HG03159 (cell line): ENCODE data around the gene PLXNB2.

Experiments
- ATAC-seq: cut with Tn5 transposase; IDR thresholded peaks from one replicate; pipeline ENCODE4 v1.9.1; 2021; ENCODE audit warnings: mild to moderate bottlenecking, moderate library complexity; ENCODE audit not compliant: unreplicated experiment

The PLXNB2 gene

DNA sequence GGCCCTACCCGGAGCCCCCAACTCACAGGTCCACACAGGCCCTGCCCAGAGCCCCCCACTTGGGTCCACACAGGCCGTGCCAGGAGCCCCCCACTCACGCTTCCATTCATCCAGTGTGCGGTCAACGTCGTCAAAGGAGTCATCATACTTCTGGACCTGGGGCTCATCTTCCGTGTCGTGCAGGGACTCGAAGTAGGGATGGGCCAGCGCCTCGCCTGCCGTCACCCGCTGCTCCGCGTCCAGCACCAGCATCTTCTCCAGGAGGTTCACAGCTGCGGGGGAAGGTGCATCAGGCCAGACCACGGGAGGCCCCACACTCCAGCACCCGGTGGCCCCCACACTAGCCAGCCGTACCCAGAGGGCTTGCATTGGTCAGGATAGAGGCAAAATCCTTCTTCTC, 52.3 kb downstream of the PLXNB2 start:
- no peak for ATAC-seq

GRCh38 chr22:50253941-50254340, 53.5 kb downstream of the PLXNB2 start:
- ATAC-seq: no peak

DNA sequence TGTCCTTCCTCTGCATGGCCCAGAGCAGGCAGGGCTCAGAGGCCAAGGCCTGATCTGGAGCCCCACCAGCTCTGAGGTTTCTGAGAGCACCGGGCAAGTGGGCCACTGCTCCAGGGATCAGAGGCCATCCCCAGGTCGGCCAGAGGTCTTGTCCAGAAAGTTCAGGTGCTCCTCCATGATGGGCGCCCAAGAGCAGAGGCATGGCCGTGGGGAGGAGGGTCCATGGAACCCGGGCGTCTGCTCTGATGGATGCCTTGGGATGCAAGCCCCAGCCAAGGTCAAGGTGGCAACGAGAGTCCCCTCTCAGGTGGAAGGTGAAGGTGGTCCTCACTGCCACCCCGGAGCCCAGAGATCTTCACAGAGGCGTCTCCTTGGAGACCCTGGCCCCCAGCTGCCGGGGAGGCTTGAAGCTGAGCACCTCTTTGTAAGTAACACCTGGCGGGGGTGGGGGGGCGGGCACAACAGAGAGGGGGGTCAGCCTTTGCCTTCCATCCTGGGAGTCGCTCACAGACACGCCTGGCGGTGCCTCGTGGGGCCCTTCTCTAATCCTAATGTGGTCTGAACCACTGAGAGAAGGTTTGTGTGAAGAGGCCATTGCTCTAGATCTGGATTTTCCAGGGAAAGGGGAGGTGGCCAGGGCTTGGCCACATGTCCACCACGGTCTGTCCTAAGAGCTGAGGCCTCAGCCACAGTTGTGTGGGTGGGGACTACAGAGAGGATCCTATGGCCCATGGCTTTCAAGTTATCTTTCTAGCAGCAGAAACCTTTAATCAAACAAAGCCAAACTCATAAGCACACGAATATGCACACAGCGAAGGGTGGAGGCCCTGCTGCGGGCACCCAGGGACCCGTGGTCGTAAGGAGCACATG, 54.2 kb downstream of the PLXNB2 start:
- no peak for ATAC-seq

- no peak for ATAC-seq
Measured at GRCh38 chr22:50252082-50253045, 55.1 kb downstream of the PLXNB2 start.

- no peak for ATAC-seq
Measured at GRCh38 chr22:50251477-50252081, 55.9 kb downstream of the PLXNB2 start.

DNA sequence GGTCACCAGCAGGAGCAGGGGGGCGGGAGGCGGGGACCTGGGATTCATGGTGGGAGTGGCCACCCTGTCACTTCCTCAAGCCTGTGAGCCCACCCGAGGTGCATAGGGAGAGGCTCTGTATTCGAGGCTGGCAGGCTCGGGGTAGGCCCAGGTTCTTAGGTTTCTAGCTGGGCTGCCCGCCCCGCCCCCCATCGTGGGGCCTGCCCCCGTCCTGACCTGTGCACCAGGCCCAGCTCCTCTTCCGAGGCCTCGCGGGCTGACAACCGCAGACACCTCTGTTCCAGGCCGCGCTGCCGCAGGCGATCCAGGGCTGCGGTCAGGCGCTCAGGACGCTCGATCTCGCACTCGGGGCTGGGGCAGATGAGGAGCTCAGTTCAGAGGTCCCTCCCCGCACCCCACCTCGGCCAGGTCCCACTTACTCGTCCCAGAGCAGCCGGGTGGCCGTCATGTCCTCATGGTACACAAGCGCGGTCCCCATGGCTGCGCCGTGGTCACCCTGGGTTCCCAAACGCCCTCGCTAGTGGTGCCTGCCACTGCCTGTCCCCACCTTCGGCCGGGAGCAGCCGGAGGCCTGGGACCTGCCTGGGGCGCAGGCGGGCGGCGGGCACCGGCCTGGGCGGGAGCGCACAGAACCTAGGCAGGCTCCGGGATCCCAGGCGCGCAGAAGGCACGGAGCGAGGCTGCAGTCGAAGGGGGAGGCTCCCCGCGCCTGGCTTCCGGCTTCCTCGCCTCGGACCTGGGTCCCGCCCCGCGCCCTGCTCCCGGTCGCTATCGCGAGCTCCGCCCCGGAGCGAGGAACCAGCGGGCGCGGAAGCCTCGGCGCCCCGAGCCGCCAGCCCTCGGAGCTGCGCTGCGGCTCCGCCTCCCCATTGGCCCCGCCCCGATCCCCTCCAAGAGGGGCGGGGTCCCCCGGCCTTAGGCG, 56.6 kb downstream of the PLXNB2 start, which contains the start of gene HDAC10:
Gene HDAC10, minus strand, starts transcription at position 711 of the 922 bp plus-strand sequence. Its CDS starts 233 bp downstream, at position 478.
- ATAC-seq: no peak

GRCh38 chr22:50250249-50250554, 57.2 kb downstream of the PLXNB2 start:
- no peak for ATAC-seq

DNA sequence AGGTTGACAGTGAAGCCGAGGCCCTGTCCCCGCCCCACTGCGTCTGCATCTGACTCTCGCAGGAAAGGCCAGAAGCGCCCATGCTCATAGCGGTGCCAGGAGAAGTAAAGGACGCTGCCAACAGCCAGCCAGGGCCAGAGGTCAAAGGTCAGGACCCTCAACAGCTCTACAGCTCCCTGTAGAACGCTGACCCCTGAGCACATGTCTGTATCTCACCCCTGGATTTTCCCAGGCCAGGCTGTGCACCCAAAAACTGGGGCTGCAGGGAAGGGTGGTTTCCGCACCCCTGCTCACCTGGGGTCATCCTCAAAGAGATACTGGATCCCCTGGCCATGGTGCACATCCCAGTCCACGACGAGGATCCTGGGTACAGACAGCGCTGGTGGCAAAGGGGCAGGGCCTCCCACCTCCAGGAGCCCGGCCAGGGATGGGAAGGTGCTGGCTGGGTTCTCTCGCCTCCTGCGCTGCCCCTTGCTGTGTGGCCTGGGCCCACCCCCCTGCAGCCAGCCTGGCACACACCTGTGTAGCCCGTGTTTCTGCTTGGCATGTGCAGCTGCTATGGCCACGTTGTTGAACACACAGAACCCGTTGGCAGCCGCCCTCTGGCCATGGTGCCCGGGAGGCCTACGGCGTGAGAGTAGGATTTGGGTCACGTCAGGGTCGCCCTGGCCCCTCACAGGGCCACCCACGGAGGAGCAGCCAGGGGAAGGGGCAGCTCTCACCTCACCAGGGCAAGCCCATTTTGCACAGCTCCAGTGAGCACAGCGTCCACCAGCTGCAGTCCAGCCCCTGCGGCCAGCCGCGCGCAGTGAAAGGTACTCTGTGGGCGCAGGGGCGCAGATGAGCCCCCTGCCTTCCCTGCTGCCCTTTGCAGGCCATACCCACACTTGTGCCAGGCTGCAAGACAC, 57.9 kb downstream of the PLXNB2 start:
- no peak for ATAC-seq

DNA sequence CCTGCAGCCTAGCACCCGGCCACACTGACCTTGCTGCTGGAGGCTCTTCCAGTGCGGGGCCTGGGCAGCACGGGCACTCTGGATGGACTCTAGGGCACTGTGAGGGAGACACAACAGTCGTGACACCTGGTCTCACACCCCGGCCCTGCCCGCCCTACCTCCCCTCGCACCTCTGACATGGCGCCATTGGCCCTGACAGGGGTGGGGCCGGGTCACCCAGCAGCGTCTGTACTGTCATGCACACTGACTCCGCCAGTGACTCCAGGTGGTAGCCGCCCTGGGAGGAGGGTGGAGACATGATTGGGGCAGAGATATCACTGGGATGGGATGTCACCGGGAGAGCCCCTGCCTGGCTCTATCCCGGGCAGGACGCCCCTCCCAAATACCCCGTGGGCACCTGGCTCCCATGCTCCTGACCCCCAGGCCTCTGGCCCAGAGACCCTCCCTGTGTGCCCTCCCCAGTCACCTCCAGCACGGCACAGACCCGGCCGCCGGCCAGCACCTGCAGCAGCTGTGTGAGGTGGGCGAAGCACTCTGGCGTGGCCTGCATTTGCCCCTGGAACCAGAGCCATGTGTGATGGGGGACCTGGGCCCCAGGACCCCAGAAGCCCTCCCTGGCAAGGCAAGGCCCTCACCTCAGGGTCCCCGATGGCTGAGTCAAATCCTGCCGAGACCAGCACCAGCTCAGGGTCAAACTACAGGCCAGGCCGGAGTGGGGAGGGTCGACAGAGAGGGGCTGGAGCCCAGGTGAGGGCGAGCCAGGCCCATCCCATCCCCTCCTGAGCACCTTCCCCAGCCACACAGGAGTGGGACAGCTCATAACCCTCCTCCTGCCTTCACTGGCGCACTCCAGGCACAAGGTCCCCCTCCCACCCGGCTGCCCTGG, 59.0 kb downstream of the PLXNB2 start:
- ATAC-seq: no peak

DNA sequence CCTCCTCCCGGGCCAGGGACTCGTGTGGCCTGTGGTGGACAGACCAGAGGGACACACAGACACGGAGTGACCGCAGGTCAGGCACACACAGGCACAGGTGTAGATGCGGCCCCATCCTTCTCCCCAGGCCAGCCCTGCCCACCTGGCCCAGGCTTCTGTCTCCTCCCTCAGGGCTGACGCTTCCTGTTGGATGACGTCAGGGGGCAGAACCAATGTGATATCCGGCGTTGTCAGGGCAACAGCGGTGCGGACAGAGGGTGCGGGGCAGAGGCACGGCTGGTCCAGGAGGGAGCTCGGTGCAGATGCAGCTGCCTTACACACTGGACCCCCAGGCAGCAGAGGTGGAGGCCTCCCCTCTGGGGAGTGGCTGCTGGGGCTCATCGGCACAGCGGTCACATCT, 59.7 kb downstream of the PLXNB2 start:
- ATAC-seq: no peak

DNA sequence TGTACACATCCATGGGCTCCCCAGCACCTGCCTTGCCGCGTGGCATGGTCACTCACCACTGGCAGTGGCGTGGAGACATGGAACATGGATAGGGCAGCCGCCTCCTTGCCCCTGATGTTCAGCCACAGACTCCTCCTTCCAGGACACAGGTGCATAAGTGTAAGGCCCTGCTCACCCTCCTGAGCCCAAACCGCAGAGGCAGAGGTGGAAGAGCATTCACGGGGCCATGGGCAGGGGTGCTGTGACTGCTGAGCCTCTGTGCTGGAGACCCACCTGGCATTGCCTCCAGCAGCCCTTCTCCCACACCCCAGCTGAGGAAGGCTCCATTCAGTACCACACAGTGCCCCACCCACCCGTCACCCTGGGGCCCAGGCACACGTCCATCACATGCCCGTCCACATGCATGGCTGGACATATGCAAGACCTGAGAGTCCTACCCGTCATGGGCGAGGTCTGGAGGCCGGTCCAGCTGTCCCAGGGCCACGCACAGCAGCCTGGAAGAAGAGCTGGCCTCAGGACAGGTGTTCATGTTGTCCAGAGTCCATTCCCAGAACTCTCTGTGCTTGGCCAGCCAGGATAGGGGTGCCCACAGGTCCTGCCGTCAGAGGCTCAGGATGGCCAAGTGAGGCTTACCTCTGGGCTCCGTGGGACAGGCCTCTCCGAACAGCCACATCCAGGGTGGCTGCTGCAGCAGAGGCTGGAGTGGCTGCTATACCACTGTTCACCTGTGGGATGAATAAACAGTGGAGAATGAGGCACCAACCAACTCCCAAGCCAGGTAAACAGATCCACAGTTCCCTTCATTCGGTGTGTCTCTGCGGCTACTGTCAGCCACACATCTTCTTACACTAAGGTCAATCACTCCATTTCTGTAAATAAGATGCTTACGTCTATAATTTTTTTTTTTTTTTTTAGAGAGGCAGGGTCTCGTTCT, 60.9 kb downstream of the PLXNB2 start:
- no peak for ATAC-seq

DNA sequence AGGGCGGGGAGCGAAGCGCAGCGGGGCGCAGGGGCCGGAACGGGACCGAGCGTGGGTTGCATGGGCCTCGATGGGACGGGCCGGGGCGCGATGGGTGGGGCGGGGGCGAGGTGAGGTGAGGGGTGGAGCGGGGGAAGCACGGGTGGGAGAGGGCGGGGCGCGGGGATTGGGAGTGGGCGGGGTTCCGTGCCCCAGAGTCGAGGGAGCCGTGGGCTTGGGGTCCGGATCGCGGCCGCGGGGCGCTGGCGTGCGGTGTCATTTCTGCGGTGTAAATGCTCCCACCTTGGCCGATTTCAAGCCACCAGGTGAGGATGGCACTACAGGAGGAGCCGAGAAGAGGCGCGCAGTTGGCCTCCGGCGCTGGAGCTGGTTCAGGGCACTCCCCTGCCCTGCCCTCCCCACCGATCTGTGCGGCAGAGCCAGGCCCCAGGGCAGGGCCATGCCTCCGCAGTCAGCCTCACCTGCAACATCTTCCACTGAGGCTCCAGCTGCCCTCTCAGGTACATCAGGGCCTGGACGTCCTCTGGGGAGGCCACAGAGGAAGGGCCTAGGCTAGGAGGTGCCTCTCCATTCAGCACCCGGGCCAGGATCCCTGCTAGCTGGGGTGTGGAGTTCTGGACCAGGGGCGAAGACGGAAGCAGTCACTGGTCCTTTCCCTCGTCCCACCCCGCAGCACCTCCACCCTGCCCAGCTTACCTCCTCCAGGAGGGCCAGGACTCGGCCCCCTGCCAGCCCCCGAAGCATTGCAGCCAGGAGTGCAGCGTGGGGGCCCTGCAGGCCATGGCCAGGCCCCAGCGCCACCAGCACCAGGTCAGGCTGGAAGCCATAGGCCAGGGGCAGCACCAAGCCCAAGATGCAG, 62.0 kb downstream of the PLXNB2 start:
- no peak for ATAC-seq

GRCh38 chr22:50244420-50245213, 62.8 kb downstream of the PLXNB2 start, which contains the start of gene TUBGCP6:
TUBGCP6 (minus strand) TSS chr22:50245023; CDS start chr22:50244459, 564 bp downstream.
- peak; percentile 66 for ATAC-seq

GRCh38 chr22:50243685-50244419, 63.6 kb downstream of the PLXNB2 start:
- ATAC-seq: no peak
